Stimulated activated CD4-positive, alpha-beta T cell treated with anti-CD3 and anti-CD28 coated beads, Interleukin-1b, Interleukin-23, amount 100 ng/mL, for 48 hours (primary cell): ENCODE results near the gene ULK4.
"Not testable (repeated sequence)": the region's sequence is repeated elsewhere in the genome, so short reads cannot be mapped to it uniquely, and the experiment has no call there.

Source experiments
- DNase-seq: peaks from one replicate; pipeline ENCODE4 v3.0.0-alpha.2; 2020

ULK4 gene

GRCh38 chr3:41956574-41956973 lies 5.3 kb downstream of the ULK4 start:
- no peak for DNase-seq

- DNase-seq: no peak
Measured at GRCh38 chr3:41955192-41955591, 6.7 kb downstream of the ULK4 start.

GRCh38 chr3:41943311-41943843 lies 18.5 kb downstream of the ULK4 start:
- no peak for DNase-seq

- no peak for DNase-seq
Measured at GRCh38 chr3:41940393-41940792, 21.5 kb downstream of the ULK4 start.

- DNase-seq: no peak
Measured at GRCh38 chr3:41936384-41936783, 25.5 kb downstream of the ULK4 start.

- no peak for DNase-seq
Measured at GRCh38 chr3:41933154-41933676, 28.7 kb downstream of the ULK4 start.

- no peak for DNase-seq
Measured at GRCh38 chr3:41932464-41932863, 29.4 kb downstream of the ULK4 start.

- DNase-seq: no peak
Measured at GRCh38 chr3:41920406-41920965, 41.4 kb downstream of the ULK4 start.

- DNase-seq: no peak
Measured at GRCh38 chr3:41915353-41915752, 46.5 kb downstream of the ULK4 start.

- DNase-seq: no peak
Measured at GRCh38 chr3:41912280-41912679, 49.6 kb downstream of the ULK4 start.

- no peak for DNase-seq
Measured at GRCh38 chr3:41907330-41908073, 54.4 kb downstream of the ULK4 start.

GRCh38 chr3:41900265-41900664 lies 61.6 kb downstream of the ULK4 start:
- DNase-seq: no peak

GRCh38 chr3:41898631-41899030 lies 63.3 kb downstream of the ULK4 start:
- DNase-seq: no peak

- no peak for DNase-seq
Measured at GRCh38 chr3:41893977-41894376, 67.9 kb downstream of the ULK4 start.

GRCh38 chr3:41888368-41889076 lies 73.4 kb downstream of the ULK4 start:
- DNase-seq: no peak

GRCh38 chr3:41882956-41883355 lies 78.9 kb downstream of the ULK4 start:
- no peak for DNase-seq

- DNase-seq: no peak
Measured at GRCh38 chr3:41881233-41881821, 80.6 kb downstream of the ULK4 start.

GRCh38 chr3:41880387-41880786 lies 81.5 kb downstream of the ULK4 start:
- DNase-seq: no peak

GRCh38 chr3:41877741-41878140 lies 84.2 kb downstream of the ULK4 start:
- not testable (repeated sequence) for DNase-seq

- DNase-seq: no peak
Measured at GRCh38 chr3:41874022-41874421, 87.9 kb downstream of the ULK4 start.

GRCh38 chr3:41872157-41872556 lies 89.7 kb downstream of the ULK4 start:
- DNase-seq: no peak

GRCh38 chr3:41867533-41867932 lies 94.4 kb downstream of the ULK4 start:
- DNase-seq: no peak

- DNase-seq: no peak
Measured at GRCh38 chr3:41866298-41866697, 95.6 kb downstream of the ULK4 start.
